Kidney epithelial cell (primary cell): ENCODE measurements around the gene TGFBR3. TPM values are rescaled to one million over a fixed set of nuclear protein-coding genes. Genes with fewer than 3 reads are reported as not detected.

Experiments used
- DNase-seq: peaks from one replicate; pipeline ENCODE4 v3.0.0-alpha.2; 2010; ENCODE audit warnings: low read depth
- H3K27me3 ChIP-seq: 2 replicates; pipeline ENCODE4 v1.6.0; 2011; ENCODE audit warnings: low read length; ENCODE audit not compliant: control insufficient read depth, insufficient read depth
- H3K36me3 ChIP-seq: 2 replicates; pipeline ENCODE4 v1.5.1; 2011; ENCODE audit warnings: low read length; ENCODE audit not compliant: control insufficient read depth, insufficient read depth
- H3K4me3 ChIP-seq: 2 replicates; pipeline ENCODE4 v1.5.1; 2011; ENCODE audit warnings: low read depth, mild to moderate bottlenecking, control low read depth, low read length
- total RNA-seq: library from RNA; depleted of rRNA; stranded (reverse); fragments of >200 nt; gene quantifications from 2 replicates; pipeline ENCODE4 v1.2.3, GENCODE V29; 2015
- TF ChIP-seq, protein P1 (sequence below): IDR thresholded peaks from 2 replicates; pipeline ENCODE4 v1.5.1; 2011; ENCODE audit warnings: mild to moderate bottlenecking, moderate library complexity, low read length, control low read depth, inconsistent platforms; ENCODE audit not compliant: insufficient read depth, poor library complexity, severe bottlenecking

Gene TGFBR3
- total RNA-seq, 1 donor from 2014 or later, result 5.5 TPM

DNA sequence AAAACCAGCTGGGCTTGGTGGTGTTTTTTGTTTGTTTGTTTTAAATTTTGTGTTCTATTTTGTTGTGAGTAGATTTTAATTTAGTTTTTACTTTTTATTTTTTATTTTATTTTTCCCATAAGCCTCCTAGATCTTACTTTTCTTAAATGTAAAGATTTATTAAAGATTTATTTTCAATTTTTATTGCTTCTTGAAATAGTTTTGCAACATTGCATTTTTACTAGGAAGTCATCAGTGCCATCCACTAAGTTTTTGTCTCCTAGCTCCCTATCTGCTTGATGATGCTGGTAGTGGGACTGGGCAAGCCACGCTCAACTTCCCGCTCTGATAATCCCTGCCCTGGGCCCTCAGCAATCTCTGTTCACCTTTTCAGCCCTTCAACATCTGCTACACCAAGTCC lies 209.9 kb downstream of the TGFBR3 start:
- no peaks in the 10 kb centered on the region for H3K36me3 ChIP-seq
- no peaks in the 10 kb centered on the region for H3K27me3 ChIP-seq
- no peak overlapping the region for H3K4me3 ChIP-seq
- DNase-seq, result no peak
- TF ChIP-seq, protein P1, sequence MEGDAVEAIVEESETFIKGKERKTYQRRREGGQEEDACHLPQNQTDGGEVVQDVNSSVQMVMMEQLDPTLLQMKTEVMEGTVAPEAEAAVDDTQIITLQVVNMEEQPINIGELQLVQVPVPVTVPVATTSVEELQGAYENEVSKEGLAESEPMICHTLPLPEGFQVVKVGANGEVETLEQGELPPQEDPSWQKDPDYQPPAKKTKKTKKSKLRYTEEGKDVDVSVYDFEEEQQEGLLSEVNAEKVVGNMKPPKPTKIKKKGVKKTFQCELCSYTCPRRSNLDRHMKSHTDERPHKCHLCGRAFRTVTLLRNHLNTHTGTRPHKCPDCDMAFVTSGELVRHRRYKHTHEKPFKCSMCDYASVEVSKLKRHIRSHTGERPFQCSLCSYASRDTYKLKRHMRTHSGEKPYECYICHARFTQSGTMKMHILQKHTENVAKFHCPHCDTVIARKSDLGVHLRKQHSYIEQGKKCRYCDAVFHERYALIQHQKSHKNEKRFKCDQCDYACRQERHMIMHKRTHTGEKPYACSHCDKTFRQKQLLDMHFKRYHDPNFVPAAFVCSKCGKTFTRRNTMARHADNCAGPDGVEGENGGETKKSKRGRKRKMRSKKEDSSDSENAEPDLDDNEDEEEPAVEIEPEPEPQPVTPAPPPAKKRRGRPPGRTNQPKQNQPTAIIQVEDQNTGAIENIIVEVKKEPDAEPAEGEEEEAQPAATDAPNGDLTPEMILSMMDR, result no peak

DNA sequence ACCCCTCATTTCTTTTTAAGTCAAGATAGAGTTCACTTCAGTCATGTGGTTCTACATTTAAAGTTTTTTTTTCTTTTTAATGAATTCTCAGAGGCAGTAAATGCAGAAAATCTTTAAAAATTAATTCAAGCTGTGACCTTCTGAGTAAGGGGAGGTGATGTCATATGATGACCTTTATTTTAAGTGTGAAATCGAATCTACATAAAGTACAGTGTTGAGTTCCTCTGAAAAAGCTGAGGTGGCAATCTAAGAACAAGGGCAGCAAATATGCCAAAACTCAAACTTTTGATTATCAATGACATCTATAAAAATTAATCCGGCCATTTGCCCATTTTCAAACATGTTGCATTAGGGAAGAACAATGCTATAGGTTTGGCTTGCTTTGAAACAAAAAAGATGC lies 211.8 kb downstream of the TGFBR3 start:
- Histone ChIP-seq H3K27me3 (no peaks in the 10 kb centered on the region), H3K4me3 (no peak overlapping the region), H3K36me3 (no peaks in the 10 kb centered on the region)
- TF ChIP-seq, protein P1, result no peak
- DNase-seq, result no peak

DNA sequence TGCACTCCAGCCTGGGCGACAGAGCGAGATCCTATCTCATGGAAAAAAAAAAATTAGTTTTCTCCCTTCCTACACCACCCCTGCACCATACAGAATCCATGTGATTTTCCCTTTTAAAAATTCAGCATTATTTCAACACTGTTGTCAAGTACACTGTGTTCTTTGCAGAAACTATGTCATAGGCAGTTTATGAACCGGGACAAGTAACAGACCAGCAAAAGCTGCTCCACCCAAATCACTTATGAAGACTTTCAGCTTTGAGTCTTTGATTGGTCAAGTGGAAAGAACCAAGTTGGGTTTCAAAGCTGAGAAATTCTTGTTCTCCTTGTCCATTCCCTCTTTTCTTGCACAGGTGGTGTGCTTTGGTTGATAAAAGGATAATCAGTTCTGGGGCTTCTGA lies 212.3 kb downstream of the TGFBR3 start:
- H3K36me3 ChIP-seq, result no peaks in the 10 kb centered on the region
- no peak overlapping the region for H3K4me3 ChIP-seq
- no peaks in the 10 kb centered on the region for H3K27me3 ChIP-seq
- DNase-seq, result peak; percentile 69
- TF ChIP-seq, protein P1, result no peak

DNA sequence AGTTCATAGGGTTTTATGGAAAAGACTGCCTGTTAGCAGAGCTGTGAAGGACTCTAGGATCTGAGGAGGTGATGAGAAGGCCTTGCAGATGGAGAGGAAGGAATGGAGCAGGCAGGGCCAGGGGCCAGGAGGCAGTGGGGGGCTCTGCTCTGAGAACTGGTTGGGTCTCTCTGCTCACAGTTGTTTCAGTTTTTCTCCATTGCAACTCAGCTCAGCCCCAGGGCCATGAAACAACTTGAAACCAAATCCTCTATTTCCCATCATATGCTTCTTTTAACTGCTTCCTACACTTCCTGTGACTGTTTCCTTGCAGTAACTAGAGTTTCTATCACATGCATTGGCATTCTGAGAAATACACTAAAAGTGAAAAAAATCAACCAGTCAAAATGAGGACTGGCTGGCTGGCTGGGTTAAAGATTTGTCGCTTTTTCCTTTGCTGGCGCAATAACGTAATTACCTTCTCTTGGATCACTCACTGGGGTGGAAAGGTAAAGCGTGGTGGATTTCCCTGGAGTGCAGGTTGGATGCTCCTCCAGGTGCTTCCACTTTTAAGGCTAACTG lies 213.3 kb downstream of the TGFBR3 start:
- no peak overlapping the region for H3K4me3 ChIP-seq
- no peak for DNase-seq
- TF ChIP-seq, protein P1, result no peak

DNA sequence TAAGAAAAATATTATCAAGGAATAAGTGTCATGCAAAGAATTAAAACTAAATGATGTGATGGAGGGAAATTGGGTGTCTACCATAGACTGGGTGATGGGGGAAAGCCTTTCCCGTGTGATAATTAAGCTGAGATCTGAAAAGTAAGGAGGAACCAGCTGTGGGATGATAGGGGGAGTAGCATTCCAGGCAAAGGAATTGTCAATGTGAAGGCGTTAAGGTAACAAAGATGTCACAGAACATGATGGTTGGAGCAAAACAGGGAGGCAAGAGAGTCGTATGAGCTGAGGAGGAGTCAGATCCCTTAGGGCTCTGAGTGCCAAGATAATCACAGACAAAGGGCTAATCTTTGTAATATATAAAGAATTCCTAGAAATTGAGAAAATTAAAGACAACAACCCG lies 215.2 kb downstream of the TGFBR3 start:
- Histone ChIP-seq H3K27me3 (no peaks in the 10 kb centered on the region), H3K36me3 (no peaks in the 10 kb centered on the region), H3K4me3 (no peak overlapping the region)
- TF ChIP-seq, protein P1, result no peak
- no peak for DNase-seq

More for the DNA sequence above, 213.3 kb downstream of the TGFBR3 start:
- Histone ChIP-seq H3K27me3 (no peaks in the 10 kb centered on the region), H3K36me3 (no peaks in the 10 kb centered on the region)
